ENCODE data around the gene RALA.

Gene RALA

GRCh38 chr7:39696631-39697030 lies 73.3 kb downstream of the RALA start:
- no peak for DNase-seq (ENCODE audit: extremely low spot score)
- POLR2A ChIA-PET, result no interaction called here
- TF ChIP-seq CTCF (IDR thresholded peaks at IDR 0.05; ENCODE audit: control extremely low read depth, extremely low read depth, low read depth, missing control alignments), result no peak
- CTCF ChIA-PET, result interaction anchor here (0.9 to 1.8 kb wide), 3 partner anchors 11 to 116 kb away, joined by 3 to 7 read pairs (median 3); no protein-coding TSS in a partner anchor

- no peak for TF ChIP-seq CTCF (IDR thresholded peaks at IDR 0.05; ENCODE audit: control extremely low read depth, extremely low read depth, low read depth, missing control alignments)
- ChIA-PET CTCF (interaction anchor here (0.9 kb wide), 1 partner anchor 10 kb away, joined by 3 read pairs; no protein-coding TSS in a partner anchor), POLR2A (no interaction called here)
- DNase-seq (ENCODE audit: extremely low spot score), result no peak
These were observed 74.1 kb downstream of the RALA start for GRCh38 chr7:39697483-39697882.

- ChIA-PET CTCF (interaction anchor here (1.9 to 3.0 kb wide), 2 partner anchors 10 to 14 kb away, joined by 4 to 9 read pairs; no protein-coding TSS in a partner anchor), POLR2A (no interaction called here)
- no peak for TF ChIP-seq CTCF (IDR thresholded peaks at IDR 0.05; ENCODE audit: control extremely low read depth, extremely low read depth, low read depth, missing control alignments)
- no peak for DNase-seq (ENCODE audit: extremely low spot score)
These were observed 76.8 kb downstream of the RALA start for GRCh38 chr7:39700165-39700564.

GRCh38 chr7:39700932-39701331 lies 77.6 kb downstream of the RALA start:
- TF ChIP-seq CTCF (IDR thresholded peaks at IDR 0.05; ENCODE audit: control extremely low read depth, extremely low read depth, low read depth, missing control alignments), result no peak
- ChIA-PET POLR2A (interaction anchor here (0.5 kb wide), 1 partner anchor 29 kb away, joined by 3 read pairs; no protein-coding TSS in a partner anchor), CTCF (interaction anchor here (1.4 to 3.0 kb wide), 3 partner anchors 9 to 123 kb away, joined by 4 to 9 read pairs (median 4); no protein-coding TSS in a partner anchor)
- DNase-seq (ENCODE audit: extremely low spot score), result no peak

- CTCF ChIA-PET, result interaction anchor here (0.7 to 3.0 kb wide), 4 partner anchors 8 to 31 kb away, joined by 3 to 9 read pairs (median 3); no protein-coding TSS in a partner anchor
- POLR2A ChIA-PET, result no interaction called here
These were observed 78.8 kb downstream of the RALA start for GRCh38 chr7:39702133-39702532.

GRCh38 chr7:39703144-39703543 lies 79.8 kb downstream of the RALA start:
- no peak for DNase-seq (ENCODE audit: extremely low spot score)
- CTCF ChIA-PET, result interaction anchor here (1.3 kb wide), 1 partner anchor 15 kb away, joined by 3 read pairs; no protein-coding TSS in a partner anchor
- POLR2A ChIA-PET, result no interaction called here
- no peak for TF ChIP-seq CTCF (IDR thresholded peaks at IDR 0.05; ENCODE audit: control extremely low read depth, extremely low read depth, low read depth, missing control alignments)

More at GRCh38 chr7:39702133-39702532, 78.8 kb downstream of the RALA start:
- DNase-seq (ENCODE audit: extremely low spot score), result no peak
- TF ChIP-seq CTCF (IDR thresholded peaks at IDR 0.05; ENCODE audit: control extremely low read depth, extremely low read depth, low read depth, missing control alignments), result no peak
